Measurements from ENCODE around the gene S1PR2. TPM values are rescaled to one million over a fixed set of nuclear protein-coding genes. Genes with fewer than 3 reads are reported as not detected.

S1PR2 gene
- total RNA-seq, 6 donors from 2014 or later: 9.1 to 30.0 (median 16.0) TPM

GRCh38 chr19:10260141-10260584 is 29.0 kb upstream of the S1PR2 start:
- Histone ChIP-seq H3K4me1 (peaks cover 9 to 26% (median 15%) of the 10 kb centered on the region in 4 donors), H3K27ac (peak overlapping the region; percentile 54 to 84 (median 77)), H3K4me3 (peak overlapping the region in 1 of 4 donors; percentile 28), H3K27me3 (no peaks in the 10 kb centered on the region), H3K36me3 (peaks cover 10 to 37% (median 30%) of the 10 kb centered on the region in 4 donors), H3K9me3 (no peaks in the 10 kb centered on the region)
- WGBS, 2 donors: 52 to 59% methylated on average over 8 of the region's 8 CpGs
- ATAC-seq (ENCODE audit: low FRiP score in 2 of 2) (peak; percentile 72 to 93), DNase-seq (peak in 1 of 2 donors; percentile 94)
- TF ChIP-seq CTCF (IDR thresholded peaks at IDR 0.05): peak in 1 of 6 experiments; percentile 10
- TF ChIP-seq POLR2A (IDR thresholded peaks at IDR 0.05): peak in 1 of 4 donors; percentile 40
- peak; percentile 53 to 99 (median 57) for TF ChIP-seq EP300 (IDR thresholded peaks at IDR 0.05)
- TF ChIP-seq POLR2AphosphoS5 (IDR thresholded peaks at IDR 0.05): peak; percentile 73 to 76

GRCh38 chr19:10259162-10259905 is 28.2 kb upstream of the S1PR2 start:
- DNase-seq: peak; percentile 81 to 94
- Histone ChIP-seq H3K9me3 (no peaks in the 10 kb centered on the region), H3K27me3 (no peaks in the 10 kb centered on the region), H3K4me3 (peak overlapping the region in 2 of 4 donors; percentile 7 to 28), H3K4me1 (peaks cover 9 to 26% (median 14%) of the 10 kb centered on the region in 4 donors), H3K36me3 (peaks cover 10 to 45% (median 38%) of the 10 kb centered on the region in 4 donors), H3K27ac (peak overlapping the region; percentile 54 to 84 (median 82))
- TF ChIP-seq POLR2A (IDR thresholded peaks at IDR 0.05) (peak in 1 of 4 donors; percentile 19), EP300 (IDR thresholded peaks at IDR 0.05) (no peak), POLR2AphosphoS5 (IDR thresholded peaks at IDR 0.05) (no peak), CTCF (IDR thresholded peaks at IDR 0.05) (peak; percentile 64 to 83 (median 76))
- WGBS, 2 donors: 40 to 45% methylated on average over 20 to 24 of the region's 32 CpGs
- ATAC-seq (ENCODE audit: low FRiP score in 2 of 2): peak; percentile 82 to 87

- peak overlapping the region in 1 of 4 donors; percentile 9 for H3K27ac ChIP-seq
- ATAC-seq (ENCODE audit: low FRiP score in 2 of 2): no peak
Measured at GRCh38 chr19:10258080-10258710, 27.1 kb upstream of the S1PR2 start.

GRCh38 chr19:10256970-10257615 is 26.0 kb upstream of the S1PR2 start:
- Histone ChIP-seq H3K36me3 (peaks cover 10 to 50% (median 44%) of the 10 kb centered on the region in 4 donors), H3K4me1 (peaks cover 15 to 40% (median 23%) of the 10 kb centered on the region in 4 donors), H3K4me3 (no peak overlapping the region), H3K27ac (peak overlapping the region in 2 of 4 donors; percentile 24 to 28), H3K27me3 (no peaks in the 10 kb centered on the region), H3K9me3 (no peaks in the 10 kb centered on the region)
- DNase-seq: no peak
- TF ChIP-seq EP300 (IDR thresholded peaks at IDR 0.05): no peak
- no peak for TF ChIP-seq CTCF (IDR thresholded peaks at IDR 0.05)
- no peak for TF ChIP-seq POLR2AphosphoS5 (IDR thresholded peaks at IDR 0.05)
- no peak for TF ChIP-seq POLR2A (IDR thresholded peaks at IDR 0.05)
- ATAC-seq (ENCODE audit: low FRiP score in 2 of 2): no peak
- WGBS, 2 donors: 75 to 84% methylated on average over 9 of the region's 9 CpGs

More at GRCh38 chr19:10258080-10258710, 27.1 kb upstream of the S1PR2 start:
- 95 to 96% methylated on average over 12 to 18 of the region's 18 CpGs for WGBS, 2 donors
- H3K4me3 ChIP-seq: no peak overlapping the region
- peaks cover 9 to 29% (median 14%) of the 10 kb centered on the region in 4 donors for H3K4me1 ChIP-seq
- TF ChIP-seq EP300 (IDR thresholded peaks at IDR 0.05) (no peak), POLR2A (IDR thresholded peaks at IDR 0.05) (no peak)
- H3K9me3 ChIP-seq: no peaks in the 10 kb centered on the region
- peak in 1 of 2 donors; percentile 53 for DNase-seq
- H3K27me3 ChIP-seq: no peaks in the 10 kb centered on the region
- peaks cover 10 to 50% (median 44%) of the 10 kb centered on the region in 4 donors for H3K36me3 ChIP-seq
